Coronary artery (tissue), 2 donors: ENCODE results near the gene PLEKHA7.

Experiments used
- DNase-seq: peaks from one replicate; pipeline ENCODE4 v3.0.0-alpha.2; 2017; ENCODE audit warnings: low spot score
- H3K27ac ChIP-seq, 2 donors: fragments of 200-600 bp; sonication (generic); one replicate each; pipeline ENCODE4 v1.5.1; 2016 to 2019
- H3K4me3 ChIP-seq: fragments of 200-600 bp; sonication (generic); 2 replicates; pipeline ENCODE4 v1.5.1; 2016; ENCODE audit warnings: mild to moderate bottlenecking, moderate library complexity
- TF ChIP-seq, protein P1 (sequence below): fragments of 200-600 bp; sonication (generic); IDR thresholded peaks from one replicate; pipeline ENCODE4 v1.5.1; 2019; ENCODE audit warnings: antibody characterized with exemption

PLEKHA7 gene

DNA sequence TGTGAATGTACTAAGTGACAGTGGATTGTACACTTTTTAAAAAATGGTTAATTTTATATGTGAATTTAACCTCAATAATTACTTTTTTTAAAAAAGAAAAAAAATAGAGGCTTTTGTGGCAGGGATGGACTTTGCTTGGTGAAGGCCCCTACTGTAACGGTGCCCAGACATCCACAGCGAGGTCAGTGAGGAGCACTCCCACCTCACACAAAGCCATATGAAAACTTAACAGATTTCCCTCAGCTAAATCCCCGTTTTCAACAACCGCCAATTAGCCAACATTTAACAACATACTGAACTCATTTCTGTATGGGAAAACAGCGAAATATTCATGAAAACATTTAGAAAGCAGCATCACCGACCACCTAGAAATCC, 276.4 kb downstream of the PLEKHA7 start:
- DNase-seq: no peak
- TF ChIP-seq, protein P1, sequence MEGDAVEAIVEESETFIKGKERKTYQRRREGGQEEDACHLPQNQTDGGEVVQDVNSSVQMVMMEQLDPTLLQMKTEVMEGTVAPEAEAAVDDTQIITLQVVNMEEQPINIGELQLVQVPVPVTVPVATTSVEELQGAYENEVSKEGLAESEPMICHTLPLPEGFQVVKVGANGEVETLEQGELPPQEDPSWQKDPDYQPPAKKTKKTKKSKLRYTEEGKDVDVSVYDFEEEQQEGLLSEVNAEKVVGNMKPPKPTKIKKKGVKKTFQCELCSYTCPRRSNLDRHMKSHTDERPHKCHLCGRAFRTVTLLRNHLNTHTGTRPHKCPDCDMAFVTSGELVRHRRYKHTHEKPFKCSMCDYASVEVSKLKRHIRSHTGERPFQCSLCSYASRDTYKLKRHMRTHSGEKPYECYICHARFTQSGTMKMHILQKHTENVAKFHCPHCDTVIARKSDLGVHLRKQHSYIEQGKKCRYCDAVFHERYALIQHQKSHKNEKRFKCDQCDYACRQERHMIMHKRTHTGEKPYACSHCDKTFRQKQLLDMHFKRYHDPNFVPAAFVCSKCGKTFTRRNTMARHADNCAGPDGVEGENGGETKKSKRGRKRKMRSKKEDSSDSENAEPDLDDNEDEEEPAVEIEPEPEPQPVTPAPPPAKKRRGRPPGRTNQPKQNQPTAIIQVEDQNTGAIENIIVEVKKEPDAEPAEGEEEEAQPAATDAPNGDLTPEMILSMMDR: no peak
- Histone ChIP-seq H3K27ac (peak overlapping the region; percentile 92 to 95), H3K4me3 (peak overlapping the region; percentile 87)
